H1 (cell line): ENCODE data around the gene TSPAN15. TPM values are rescaled to one million over a fixed set of nuclear protein-coding genes. Genes with fewer than 3 reads are reported as not detected.

ENCODE experiments used
- MAFK ChIP-seq: IDR thresholded peaks from 2 replicates; pipeline ENCODE4 v1.6.1; 2012; ENCODE audit warnings: low read depth, mild to moderate bottlenecking, improper control_type of control experiment, low read length
- polyA plus RNA-seq, 7 experiments: library from polyadenylated mRNA; depleted of rRNA in 3 of 7; stranded (reverse) in 5 of 7; unstranded in 2 of 7; fragments of >200 nt in 5 of 7; fragments of 200-250 nt in 2 of 7; gene quantifications; 1 replicate in 5 of 7; 2 replicates in 1 of 7; 4 replicates in 1 of 7; pipeline versions ENCODE4 v1.2.1 to v1.2.3, GENCODE V29; 2011 to 2013; ENCODE audit warnings: missing spikeins in 2 of 7, mixed read lengths in 2 of 7
- total RNA-seq: library from RNA; stranded (reverse); fragmentation: NEBNext Ultra II Directional; extraction: Animal tissue kit (Norgen Biotek cat#: 25700); gene quantifications from 2 replicates; pipeline ENCODE4 v1.2.1, GENCODE V29; 2021
- TF ChIP-seq, protein P1 (sequence below): fragments of 300-600 bp; sonication (generic); IDR thresholded peaks from 2 replicates; pipeline ENCODE4 v1.7.1; 2012; ENCODE audit warnings: low read length, moderate library complexity, mild to moderate bottlenecking, inconsistent platforms; ENCODE audit not compliant: insufficient replicate concordance

Gene TSPAN15
- total and polyA plus RNA-seq, 2 of the 8 experiments (the other 6 are each of a cell fraction or from before 2014, with no cell fraction given): 9.7 to 20.0 TPM

DNA sequence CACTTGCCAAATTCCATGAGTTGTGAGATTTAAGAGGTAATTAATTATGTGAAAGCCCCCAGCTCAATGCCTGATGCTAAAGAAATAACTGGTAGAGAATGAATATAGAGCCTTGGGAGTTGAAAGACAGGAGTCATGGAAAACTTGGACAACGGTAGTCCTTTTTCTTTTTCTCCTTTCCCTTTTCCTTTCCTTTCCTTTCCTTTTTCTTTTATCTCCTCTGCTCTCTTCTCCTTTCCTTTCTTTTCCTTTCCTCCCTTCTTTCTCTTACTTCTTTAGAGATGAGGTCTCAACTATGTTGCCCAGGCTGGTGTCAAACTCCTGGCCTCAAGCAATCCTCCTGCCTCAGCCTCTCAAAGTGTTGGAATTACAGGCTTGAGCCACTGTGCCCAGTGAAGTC is 7.9 kb upstream of the TSPAN15 start (continued):
- TF ChIP-seq, protein P1, sequence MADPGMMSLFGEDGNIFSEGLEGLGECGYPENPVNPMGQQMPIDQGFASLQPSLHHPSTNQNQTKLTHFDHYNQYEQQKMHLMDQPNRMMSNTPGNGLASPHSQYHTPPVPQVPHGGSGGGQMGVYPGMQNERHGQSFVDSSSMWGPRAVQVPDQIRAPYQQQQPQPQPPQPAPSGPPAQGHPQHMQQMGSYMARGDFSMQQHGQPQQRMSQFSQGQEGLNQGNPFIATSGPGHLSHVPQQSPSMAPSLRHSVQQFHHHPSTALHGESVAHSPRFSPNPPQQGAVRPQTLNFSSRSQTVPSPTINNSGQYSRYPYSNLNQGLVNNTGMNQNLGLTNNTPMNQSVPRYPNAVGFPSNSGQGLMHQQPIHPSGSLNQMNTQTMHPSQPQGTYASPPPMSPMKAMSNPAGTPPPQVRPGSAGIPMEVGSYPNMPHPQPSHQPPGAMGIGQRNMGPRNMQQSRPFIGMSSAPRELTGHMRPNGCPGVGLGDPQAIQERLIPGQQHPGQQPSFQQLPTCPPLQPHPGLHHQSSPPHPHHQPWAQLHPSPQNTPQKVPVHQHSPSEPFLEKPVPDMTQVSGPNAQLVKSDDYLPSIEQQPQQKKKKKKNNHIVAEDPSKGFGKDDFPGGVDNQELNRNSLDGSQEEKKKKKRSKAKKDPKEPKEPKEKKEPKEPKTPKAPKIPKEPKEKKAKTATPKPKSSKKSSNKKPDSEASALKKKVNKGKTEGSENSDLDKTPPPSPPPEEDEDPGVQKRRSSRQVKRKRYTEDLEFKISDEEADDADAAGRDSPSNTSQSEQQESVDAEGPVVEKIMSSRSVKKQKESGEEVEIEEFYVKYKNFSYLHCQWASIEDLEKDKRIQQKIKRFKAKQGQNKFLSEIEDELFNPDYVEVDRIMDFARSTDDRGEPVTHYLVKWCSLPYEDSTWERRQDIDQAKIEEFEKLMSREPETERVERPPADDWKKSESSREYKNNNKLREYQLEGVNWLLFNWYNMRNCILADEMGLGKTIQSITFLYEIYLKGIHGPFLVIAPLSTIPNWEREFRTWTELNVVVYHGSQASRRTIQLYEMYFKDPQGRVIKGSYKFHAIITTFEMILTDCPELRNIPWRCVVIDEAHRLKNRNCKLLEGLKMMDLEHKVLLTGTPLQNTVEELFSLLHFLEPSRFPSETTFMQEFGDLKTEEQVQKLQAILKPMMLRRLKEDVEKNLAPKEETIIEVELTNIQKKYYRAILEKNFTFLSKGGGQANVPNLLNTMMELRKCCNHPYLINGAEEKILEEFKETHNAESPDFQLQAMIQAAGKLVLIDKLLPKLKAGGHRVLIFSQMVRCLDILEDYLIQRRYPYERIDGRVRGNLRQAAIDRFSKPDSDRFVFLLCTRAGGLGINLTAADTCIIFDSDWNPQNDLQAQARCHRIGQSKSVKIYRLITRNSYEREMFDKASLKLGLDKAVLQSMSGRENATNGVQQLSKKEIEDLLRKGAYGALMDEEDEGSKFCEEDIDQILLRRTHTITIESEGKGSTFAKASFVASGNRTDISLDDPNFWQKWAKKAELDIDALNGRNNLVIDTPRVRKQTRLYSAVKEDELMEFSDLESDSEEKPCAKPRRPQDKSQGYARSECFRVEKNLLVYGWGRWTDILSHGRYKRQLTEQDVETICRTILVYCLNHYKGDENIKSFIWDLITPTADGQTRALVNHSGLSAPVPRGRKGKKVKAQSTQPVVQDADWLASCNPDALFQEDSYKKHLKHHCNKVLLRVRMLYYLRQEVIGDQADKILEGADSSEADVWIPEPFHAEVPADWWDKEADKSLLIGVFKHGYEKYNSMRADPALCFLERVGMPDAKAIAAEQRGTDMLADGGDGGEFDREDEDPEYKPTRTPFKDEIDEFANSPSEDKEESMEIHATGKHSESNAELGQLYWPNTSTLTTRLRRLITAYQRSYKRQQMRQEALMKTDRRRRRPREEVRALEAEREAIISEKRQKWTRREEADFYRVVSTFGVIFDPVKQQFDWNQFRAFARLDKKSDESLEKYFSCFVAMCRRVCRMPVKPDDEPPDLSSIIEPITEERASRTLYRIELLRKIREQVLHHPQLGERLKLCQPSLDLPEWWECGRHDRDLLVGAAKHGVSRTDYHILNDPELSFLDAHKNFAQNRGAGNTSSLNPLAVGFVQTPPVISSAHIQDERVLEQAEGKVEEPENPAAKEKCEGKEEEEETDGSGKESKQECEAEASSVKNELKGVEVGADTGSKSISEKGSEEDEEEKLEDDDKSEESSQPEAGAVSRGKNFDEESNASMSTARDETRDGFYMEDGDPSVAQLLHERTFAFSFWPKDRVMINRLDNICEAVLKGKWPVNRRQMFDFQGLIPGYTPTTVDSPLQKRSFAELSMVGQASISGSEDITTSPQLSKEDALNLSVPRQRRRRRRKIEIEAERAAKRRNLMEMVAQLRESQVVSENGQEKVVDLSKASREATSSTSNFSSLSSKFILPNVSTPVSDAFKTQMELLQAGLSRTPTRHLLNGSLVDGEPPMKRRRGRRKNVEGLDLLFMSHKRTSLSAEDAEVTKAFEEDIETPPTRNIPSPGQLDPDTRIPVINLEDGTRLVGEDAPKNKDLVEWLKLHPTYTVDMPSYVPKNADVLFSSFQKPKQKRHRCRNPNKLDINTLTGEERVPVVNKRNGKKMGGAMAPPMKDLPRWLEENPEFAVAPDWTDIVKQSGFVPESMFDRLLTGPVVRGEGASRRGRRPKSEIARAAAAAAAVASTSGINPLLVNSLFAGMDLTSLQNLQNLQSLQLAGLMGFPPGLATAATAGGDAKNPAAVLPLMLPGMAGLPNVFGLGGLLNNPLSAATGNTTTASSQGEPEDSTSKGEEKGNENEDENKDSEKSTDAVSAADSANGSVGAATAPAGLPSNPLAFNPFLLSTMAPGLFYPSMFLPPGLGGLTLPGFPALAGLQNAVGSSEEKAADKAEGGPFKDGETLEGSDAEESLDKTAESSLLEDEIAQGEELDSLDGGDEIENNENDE: no peak
- TF ChIP-seq MAFK: no peak
